HepG2 (cell line): ENCODE measurements around the gene PLEKHH3. TPM values are rescaled to one million over a fixed set of nuclear protein-coding genes. Genes with fewer than 3 reads are reported as not detected.

Experiments
- ATF7 ChIP-seq, 2 experiments: fragments of 450-650 bp in 1 of 2; sonication (generic) in 1 of 2; formaldehyde crosslinking in 1 of 2; IDR thresholded peaks; 2 replicates each; pipeline versions ENCODE4 v1.4.0 to v1.6.1; 2016 to 2020; ENCODE audit warnings: antibody characterized with exemption in 1 of 2, mild to moderate bottlenecking in 1 of 2, missing genetic modification reagents in 1 of 2
- CBX5 ChIP-seq: sonication (generic); formaldehyde crosslinking; IDR thresholded peaks from 2 replicates; pipeline ENCODE4 v1.4.0; 2020; ENCODE audit warnings: missing genetic modification reagents, borderline replicate concordance
- HNF1A ChIP-seq, 2 experiments: sonication (generic) in 1 of 2; formaldehyde crosslinking in 1 of 2; IDR thresholded peaks; 2 replicates each; pipeline versions ENCODE4 v1.4.0 to v1.6.1; 2016 to 2020; ENCODE audit warnings: borderline replicate concordance in 1 of 2, low read depth in 1 of 2, mild to moderate bottlenecking in 1 of 2, missing genetic modification reagents in 1 of 2
- HOXA3 ChIP-seq: sonication (generic); formaldehyde crosslinking; IDR thresholded peaks from 2 replicates; pipeline ENCODE4 v1.5.0; 2020; ENCODE audit warnings: missing genetic modification reagents
- HOXA9 ChIP-seq: sonication (generic); formaldehyde crosslinking; IDR thresholded peaks from 2 replicates; pipeline ENCODE4 v1.8.1; 2022; ENCODE audit warnings: missing genetic modification reagents, mild to moderate bottlenecking, moderate library complexity, borderline replicate concordance
- KLF11 ChIP-seq: IDR thresholded peaks from 2 replicates; pipeline ENCODE4 v1.6.1; 2016; ENCODE audit warnings: missing compliant biosample characterization
- KLF16 ChIP-seq, 2 experiments: sonication (generic) in 1 of 2; formaldehyde crosslinking in 1 of 2; IDR thresholded peaks; 2 replicates each; pipeline versions ENCODE4 v1.6.1 to v1.8.0; 2016 to 2023; ENCODE audit warnings: missing genetic modification reagents in 2 of 2, missing compliant biosample characterization in 1 of 2
- KLF6 ChIP-seq: IDR thresholded peaks from 2 replicates; pipeline ENCODE4 v1.8.0; 2016; ENCODE audit warnings: missing biosample characterization, missing genetic modification reagents
- MAFF ChIP-seq: IDR thresholded peaks from 2 replicates; pipeline ENCODE4 v1.6.1; 2011; ENCODE audit warnings: low read depth, low read length, improper control_type of control experiment
- MIXL1 ChIP-seq: IDR thresholded peaks from 2 replicates; pipeline ENCODE4 v1.6.1; 2016
- SIN3B ChIP-seq: fragments of 150-350 bp; IDR thresholded peaks from 2 replicates; pipeline ENCODE4 v1.6.1; 2014; ENCODE audit warnings: low read length
- SMC3 ChIP-seq: IDR thresholded peaks from 2 replicates; pipeline ENCODE4 v1.6.1; 2011; ENCODE audit warnings: low read length, improper control_type of control experiment
- SP4 ChIP-seq: sonication (generic); formaldehyde crosslinking; IDR thresholded peaks from 2 replicates; pipeline ENCODE4 v1.8.1; 2023; ENCODE audit warnings: mild to moderate bottlenecking, missing genetic modification reagents
- TAF1 ChIP-seq: sonication (generic); formaldehyde crosslinking; IDR thresholded peaks from 2 replicates; pipeline ENCODE4 v1.4.0; 2020; ENCODE audit warnings: missing genetic modification reagents
- U2AF1 ChIP-seq: fragments of 200-400 bp; formaldehyde crosslinking; optimal IDR thresholded peaks from 2 replicates; pipeline ENCODE3; 2017; ENCODE audit warnings: mild to moderate bottlenecking, low read depth, low read length
- ZKSCAN1 ChIP-seq: fragments of 150-350 bp; IDR thresholded peaks from 2 replicates; pipeline ENCODE4 v1.6.1; 2014; ENCODE audit warnings: low read length
- ZNF256 ChIP-seq: sonication (generic); formaldehyde crosslinking; conservative IDR thresholded peaks from 2 replicates; pipeline ENCODE4 v1.4.0; 2020; ENCODE audit warnings: missing genetic modification reagents
- ZNF382 ChIP-seq: sonication (generic); formaldehyde crosslinking; IDR thresholded peaks from 2 replicates; pipeline ENCODE4 v1.5.0; 2020; ENCODE audit warnings: missing genetic modification reagents, mild to moderate bottlenecking, borderline replicate concordance
- ZNF772 ChIP-seq: sonication (generic); formaldehyde crosslinking; IDR thresholded peaks from 2 replicates; pipeline ENCODE4 v1.5.0; 2020; ENCODE audit warnings: mild to moderate bottlenecking, missing genetic modification reagents
- ZSCAN9 ChIP-seq: IDR thresholded peaks from 2 replicates; pipeline ENCODE4 v1.6.1; 2016; ENCODE audit warnings: borderline replicate concordance
- polyA plus RNA-seq, 8 experiments: library from polyadenylated mRNA; depleted of rRNA in 3 of 8; stranded (reverse) in 7 of 8; unstranded in 1 of 8; fragments of >200 nt; fragmentation: Illumina TruSeq in 4 of 8; extraction: Trizol in 4 of 8; gene quantifications; 2 replicates each; pipeline versions ENCODE4 v1.2.1 to v1.2.3, GENCODE V29; 2011 to 2016; ENCODE audit warnings: low read depth in 4 of 8, missing spikeins in 1 of 8, mixed read lengths in 1 of 8; ENCODE audit not compliant: insufficient read depth in 1 of 8
- total RNA-seq, 5 experiments: library from RNA; depleted of rRNA; stranded (reverse); fragments of >200 nt; fragmentation: Illumina TruSeq; extraction: Trizol; gene quantifications; 2 replicates each; pipeline ENCODE4 v1.2.3, GENCODE V29; 2016; ENCODE audit warnings: low read depth in 1 of 5
- TF ChIP-seq, protein P1 (sequence below): sonication (generic); formaldehyde crosslinking; IDR thresholded peaks from 2 replicates; pipeline ENCODE4 v1.8.0; 2022; ENCODE audit warnings: low read depth, missing genetic modification reagents

The PLEKHH3 gene
- total and polyA plus RNA-seq, 2 of the 13 experiments (the other 11 are each of a cell fraction or from before 2014, with no cell fraction given), result 6.0 to 19.9 TPM

DNA sequence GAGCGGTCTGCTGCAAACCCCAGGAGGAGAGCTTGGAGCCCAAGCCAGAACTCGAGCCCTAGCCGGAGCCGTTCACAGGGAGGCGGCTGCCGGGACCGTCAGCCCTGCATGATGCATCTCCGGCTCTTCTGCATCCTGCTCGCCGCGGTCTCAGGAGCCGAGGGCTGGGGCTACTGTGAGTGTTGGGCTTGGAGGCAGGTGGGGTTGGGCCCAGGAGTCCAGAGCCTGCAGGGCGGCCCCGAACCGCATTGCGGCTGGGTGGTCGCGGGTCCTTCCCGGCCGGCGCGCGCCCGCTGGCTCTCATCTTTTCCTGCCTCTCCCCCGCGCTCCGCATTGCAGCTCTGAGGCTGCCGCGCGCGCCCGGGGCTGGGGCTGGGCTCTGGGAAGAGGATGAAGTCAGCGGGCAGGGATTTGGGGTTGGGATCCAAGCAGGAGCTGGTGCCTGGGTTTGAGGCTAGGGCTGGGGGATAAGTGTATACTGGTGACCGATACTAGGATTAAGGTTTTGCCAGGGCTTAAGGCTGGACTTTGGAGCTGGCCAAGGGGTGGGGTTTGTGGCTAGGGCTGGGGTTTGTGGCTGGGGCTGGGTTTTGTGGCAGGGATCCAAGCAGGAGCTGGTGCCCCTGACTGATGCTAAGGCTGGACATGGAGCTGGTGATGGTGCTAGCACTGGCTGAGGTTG is 6.1 kb upstream of the PLEKHH3 start (continued):
- TF ChIP-seq CBX5 (CRISPR knock-in tag) (no peak; the same call in 1 of the 2 replicates), ZNF256 (CRISPR knock-in tag) (no peak), SP4 (CRISPR knock-in tag) (no peak), SMC3 (no peak), HOXA3 (no peak; the same call in 1 of the 2 replicates), ZNF382 (no peak), SIN3B (no peak), ZNF772 (no peak), ZKSCAN1 (no peak), U2AF1 (no peak), ATF7 (IDR thresholded peaks at IDR 0.05) (no peak), ATF7 (CRISPR knock-in tag; IDR thresholded peaks at IDR 0.05) (no peak), ZSCAN9 (CRISPR knock-in tag) (no peak), MIXL1 (CRISPR knock-in tag) (no peak), HNF1A (IDR thresholded peaks at IDR 0.05; ENCODE audit: low read depth) (no peak), HNF1A (CRISPR knock-in tag; IDR thresholded peaks at IDR 0.05; ENCODE audit: borderline replicate concordance) (no peak; the same call in 1 of the 2 replicates), MAFF (no peak), KLF16 (CRISPR knock-in tag; IDR thresholded peaks at IDR 0.05) (peak in 1 of 2 experiments; percentile 42; a peak in 1 of 4 replicates), KLF6 (CRISPR knock-in tag) (peak; percentile 51; the same call in 1 of the 2 replicates), HOXA9 (no peak), TAF1 (CRISPR knock-in tag) (peak; percentile 59), KLF11 (CRISPR knock-in tag) (0 out of 2 replicates have a peak, but pooled peaks have one; percentile 39)
- TF ChIP-seq, protein P1, sequence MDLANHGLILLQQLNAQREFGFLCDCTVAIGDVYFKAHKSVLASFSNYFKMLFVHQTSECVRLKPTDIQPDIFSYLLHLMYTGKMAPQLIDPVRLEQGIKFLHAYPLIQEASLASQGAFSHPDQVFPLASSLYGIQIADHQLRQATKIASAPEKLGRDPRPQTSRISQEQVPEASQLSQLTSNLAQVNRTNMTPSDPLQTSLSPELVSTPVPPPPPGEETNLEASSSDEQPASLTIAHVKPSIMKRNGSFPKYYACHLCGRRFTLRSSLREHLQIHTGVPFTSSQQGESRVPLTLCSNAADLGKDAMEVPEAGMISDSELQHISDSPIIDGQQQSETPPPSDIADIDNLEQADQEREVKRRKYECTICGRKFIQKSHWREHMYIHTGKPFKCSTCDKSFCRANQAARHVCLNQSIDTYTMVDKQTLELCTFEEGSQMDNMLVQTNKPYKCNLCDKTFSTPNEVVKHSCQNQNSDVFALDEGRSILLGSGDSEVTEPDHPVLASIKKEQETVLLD (CRISPR knock-in tag), result no peak
